ENCODE measurements around the gene NLRC5.

NLRC5 gene

DNA sequence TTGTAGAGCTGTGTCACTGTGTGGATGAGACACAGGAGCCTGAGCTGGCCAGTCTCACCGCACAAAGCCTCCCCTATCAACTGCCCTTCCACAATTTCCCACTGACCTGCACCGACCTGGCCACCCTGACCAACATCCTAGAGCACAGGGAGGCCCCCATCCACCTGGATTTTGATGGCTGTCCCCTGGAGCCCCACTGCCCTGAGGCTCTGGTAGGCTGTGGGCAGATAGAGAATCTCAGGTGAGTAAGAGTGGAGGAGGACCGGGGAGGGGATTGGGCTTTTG, 37.4 kb downstream of the NLRC5 start:
- no peak for DNase-seq

DNA sequence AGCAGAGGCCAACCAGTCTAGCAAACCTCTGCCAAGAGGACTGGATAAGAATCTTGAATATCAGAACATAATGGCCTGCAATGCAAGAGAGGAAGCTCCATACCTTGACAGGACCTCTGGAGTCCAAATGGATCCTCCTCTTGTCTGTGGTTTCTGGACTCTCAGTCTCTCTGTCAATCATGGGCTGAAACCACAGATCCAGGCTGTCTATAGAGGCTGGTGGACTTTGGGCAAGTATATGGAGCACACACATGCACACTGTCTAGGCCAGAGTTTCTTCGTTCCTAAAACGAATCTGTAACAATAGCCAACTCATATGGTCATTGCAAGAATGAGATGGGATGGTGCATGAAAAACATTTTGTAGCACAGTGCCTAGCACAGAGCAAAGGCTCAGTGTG, 37.7 kb downstream of the NLRC5 start:
- no peak for DNase-seq

DNA sequence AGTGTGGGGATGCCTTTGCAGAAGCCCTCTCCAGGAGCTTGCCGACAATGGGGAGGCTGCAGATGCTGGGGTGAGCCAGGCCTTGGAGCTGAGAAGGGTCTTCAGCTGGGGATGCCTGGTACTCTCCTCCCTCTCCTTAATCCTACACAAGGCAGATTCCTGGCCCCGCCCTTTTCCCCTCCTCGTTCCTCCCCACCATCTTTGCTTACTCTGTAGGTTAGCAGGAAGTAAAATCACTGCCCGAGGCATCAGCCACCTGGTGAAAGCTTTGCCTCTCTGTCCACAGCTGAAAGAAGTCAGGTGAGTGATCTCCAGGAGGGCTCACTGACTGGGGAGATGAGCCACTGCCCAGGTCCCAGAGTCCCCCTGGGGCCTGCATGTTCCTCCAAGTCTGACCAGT, 38.7 kb downstream of the NLRC5 start:
- no peak for DNase-seq

DNA sequence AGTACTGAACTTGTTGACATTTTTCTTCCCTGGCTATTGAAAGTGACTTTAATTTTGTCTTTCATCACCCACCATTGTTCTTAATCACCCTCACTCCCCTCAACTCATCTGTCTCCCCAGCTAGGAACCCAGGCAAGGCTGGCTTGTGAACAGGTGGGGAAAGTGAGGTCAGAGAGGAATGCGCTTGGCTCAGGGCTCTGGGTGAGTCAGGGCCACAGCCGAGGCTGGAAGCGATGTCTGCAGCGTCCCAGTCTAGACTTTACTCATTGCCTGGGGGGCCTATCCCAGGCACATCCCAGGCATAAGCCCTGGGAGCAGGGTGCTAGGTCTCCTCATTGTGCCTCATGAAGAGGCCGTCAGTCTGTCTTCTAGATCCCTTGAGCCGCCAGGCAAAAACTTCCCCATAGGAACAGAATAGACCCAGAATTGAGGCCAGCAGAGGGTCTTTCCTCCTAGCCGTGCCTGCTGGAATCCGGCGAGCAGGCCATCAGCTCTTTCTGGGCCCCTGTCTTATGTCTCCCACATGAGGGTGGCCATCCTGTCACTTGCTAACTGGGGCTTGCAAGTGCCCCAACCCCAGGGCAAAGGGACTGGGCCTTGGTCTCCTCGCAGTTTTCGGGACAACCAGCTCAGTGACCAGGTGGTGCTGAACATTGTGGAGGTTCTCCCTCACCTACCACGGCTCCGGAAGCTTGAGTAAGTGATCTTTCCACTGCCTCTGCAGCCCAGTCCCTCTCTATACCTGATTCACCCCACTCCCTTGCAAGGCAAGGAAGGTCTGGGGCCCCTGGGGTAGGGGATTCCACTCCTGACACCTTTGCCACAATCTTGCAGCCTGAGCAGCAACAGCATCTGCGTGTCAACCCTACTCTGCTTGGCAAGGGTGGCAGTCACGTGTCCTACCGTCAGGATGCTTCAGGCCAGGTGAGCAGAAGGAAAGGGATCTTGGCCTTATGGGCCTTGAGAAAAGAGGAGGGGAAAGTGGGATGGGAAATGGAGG, 40.1 kb downstream of the NLRC5 start:
- no peak for DNase-seq

DNA sequence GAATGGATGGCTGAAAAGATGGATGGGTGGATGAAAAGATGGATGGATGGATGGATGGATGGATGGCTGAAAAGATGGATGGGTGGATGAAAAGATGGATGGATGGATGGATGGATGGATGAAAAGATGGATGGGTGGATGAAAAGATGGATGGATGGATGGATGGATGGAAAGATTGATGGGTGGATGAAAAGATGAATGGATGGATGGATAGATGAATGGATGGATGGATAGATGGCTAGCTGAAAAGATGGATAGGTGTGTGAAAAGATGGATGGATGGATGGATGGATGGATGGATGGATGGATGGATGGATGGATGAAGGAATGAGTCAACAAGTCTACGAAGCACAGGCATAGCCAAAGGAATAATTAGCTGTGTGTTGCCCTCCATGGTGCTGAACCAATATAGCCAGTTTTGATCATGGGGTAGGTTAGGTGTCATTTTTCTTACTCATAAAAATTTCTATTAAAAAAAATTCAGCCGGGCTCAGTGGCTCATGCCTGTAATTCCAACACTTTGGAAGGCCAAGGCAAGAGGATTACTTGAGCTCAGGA, 41.1 kb downstream of the NLRC5 start:
- no peak for DNase-seq

DNA sequence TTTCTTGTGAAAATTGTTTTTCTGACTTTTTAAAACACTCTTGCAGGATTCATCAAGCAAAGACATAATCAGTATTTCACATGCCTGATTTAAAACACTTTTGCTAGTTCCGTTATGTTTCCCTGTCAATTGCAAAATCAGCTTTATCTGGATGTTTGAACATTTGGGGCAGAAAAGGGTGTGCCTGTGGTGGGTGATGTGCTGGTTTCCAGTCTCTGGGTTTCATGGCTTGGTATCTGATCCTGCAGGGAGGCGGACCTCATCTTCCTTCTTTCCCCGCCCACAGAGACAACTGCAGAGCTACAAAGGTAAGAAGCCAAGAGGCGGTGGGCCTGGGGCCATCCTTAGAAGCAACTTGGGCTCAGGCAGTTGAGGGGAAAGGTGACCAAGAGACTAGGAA, 41.8 kb downstream of the NLRC5 start:
- no peak for DNase-seq

DNA sequence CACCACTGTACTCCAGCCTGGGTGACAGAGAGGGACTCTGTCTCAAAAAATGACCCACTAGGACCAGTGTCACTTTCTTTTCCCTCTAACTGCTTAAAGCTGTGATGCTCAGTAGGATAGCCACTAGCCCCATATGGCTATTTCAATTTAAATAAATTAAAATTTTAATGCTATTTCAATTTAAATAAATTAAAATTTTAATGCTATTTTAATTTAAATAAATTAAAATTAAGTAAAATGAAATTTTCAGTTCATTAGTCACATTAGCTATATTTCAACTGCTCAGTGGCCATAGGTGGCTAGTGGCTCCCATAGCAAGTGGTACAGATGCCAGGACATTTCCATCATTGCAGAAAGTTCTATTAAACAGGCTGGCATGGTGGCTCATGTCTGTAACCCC, 43.0 kb downstream of the NLRC5 start:
- DNase-seq, result no peak

DNA sequence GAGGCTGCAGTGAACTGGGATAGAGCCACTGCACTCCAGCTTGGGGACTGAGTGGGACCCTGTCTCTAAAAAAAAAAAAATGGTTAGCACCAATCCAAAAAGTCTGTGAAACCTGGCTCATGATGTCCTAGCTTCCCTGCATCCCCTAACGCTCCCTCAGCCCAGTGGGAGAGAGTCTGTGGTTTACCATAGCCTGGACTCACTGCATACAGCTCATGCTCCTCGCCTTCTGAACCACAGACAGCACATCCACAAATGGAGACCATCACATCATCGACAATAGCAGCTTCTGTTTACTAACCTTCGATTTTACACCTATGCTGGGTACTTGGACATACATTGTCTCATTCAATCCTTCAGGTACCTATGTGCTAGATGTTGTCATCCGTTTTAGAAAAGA, 43.6 kb downstream of the NLRC5 start:
- no peak for DNase-seq

DNA sequence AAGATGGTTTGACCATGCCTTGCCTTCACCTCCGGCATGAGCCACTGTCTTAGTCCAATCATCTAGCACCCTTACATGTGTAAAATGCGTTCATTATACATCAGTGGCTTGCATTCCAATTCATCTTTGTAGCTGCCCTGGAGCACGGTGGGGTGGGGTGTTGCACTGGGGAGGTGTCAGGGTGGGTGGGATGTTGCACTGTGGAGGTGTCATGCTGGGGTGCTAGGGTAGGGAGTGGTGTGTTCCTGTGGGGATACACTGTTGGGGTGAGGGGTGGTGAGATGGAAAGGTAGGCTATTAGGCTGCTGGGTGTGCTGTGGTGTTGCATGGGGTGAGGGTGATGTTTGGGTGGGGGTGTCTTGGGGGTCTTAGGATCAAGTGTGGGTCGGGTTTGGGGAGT, 47.0 kb downstream of the NLRC5 start:
- no peak for DNase-seq

DNA sequence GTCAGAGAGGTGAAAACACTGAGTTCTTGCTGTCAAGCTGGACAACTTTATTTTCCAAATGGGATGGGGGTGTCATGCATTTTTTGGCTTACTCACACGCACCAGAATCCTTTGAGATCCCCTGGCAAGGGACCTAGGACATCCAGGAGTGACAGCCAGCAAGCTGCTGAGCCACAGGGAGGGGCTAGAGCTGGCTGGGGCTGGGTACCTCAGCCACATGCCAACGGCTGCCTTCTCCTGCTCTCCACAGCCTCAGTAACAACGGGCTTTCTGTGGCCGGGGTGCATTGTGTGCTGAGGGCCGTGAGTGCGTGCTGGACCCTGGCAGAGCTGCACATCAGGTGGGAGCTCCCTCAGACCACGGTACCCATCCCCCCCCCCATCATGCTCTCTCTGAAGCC, 47.6 kb downstream of the NLRC5 start:
- DNase-seq, result no peak

DNA sequence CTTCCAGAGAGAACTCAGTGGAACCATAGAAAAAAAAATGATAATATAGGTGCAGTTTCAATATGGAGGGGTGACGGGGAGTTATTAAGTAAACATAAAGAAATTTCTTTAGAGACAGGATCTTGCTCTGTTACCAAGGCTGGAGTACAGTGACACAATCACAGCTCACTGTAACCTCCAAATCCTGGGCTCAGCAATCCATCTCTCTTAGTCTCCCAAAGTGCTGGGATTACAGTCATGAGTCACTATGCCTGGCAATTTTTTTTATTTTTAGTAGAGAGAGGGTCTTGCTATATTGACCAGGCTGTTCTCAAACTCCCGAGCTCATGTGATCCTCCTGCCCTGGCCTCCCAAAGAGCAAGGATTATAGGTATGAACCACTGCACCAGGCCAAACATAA, 48.8 kb downstream of the NLRC5 start:
- DNase-seq, result no peak

DNA sequence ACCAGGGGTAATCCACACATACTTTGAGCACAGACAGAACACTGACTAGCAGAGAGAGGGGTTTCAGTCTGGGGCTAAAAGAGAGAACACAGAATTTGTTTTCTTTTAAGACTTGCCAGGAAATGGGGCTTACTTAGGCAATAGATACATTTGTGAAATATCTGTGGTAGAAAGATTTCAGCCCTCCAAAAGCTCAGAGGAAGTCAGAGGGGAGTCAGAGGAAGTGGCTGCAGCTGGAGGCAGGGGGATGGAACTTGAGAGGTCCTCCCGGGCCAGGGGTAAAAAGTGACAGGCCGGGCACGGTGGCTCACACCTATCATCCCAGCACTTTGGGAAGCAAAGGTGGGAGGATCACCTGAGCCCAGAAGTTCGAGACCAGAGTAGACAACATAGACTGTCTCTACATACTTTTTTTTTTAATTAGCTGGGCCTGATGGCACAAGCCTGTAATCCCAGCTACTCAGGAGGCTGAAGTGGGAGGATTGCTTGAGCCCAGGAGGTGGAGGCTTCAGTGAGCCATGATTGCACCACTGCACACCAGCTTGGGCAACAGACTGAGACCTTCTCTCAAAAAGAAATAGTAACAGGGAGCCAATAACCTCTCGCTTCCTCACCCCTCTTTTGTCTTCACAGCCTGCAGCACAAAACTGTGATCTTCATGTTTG, 49.9 kb downstream of the NLRC5 start:
- DNase-seq, result no peak

DNA sequence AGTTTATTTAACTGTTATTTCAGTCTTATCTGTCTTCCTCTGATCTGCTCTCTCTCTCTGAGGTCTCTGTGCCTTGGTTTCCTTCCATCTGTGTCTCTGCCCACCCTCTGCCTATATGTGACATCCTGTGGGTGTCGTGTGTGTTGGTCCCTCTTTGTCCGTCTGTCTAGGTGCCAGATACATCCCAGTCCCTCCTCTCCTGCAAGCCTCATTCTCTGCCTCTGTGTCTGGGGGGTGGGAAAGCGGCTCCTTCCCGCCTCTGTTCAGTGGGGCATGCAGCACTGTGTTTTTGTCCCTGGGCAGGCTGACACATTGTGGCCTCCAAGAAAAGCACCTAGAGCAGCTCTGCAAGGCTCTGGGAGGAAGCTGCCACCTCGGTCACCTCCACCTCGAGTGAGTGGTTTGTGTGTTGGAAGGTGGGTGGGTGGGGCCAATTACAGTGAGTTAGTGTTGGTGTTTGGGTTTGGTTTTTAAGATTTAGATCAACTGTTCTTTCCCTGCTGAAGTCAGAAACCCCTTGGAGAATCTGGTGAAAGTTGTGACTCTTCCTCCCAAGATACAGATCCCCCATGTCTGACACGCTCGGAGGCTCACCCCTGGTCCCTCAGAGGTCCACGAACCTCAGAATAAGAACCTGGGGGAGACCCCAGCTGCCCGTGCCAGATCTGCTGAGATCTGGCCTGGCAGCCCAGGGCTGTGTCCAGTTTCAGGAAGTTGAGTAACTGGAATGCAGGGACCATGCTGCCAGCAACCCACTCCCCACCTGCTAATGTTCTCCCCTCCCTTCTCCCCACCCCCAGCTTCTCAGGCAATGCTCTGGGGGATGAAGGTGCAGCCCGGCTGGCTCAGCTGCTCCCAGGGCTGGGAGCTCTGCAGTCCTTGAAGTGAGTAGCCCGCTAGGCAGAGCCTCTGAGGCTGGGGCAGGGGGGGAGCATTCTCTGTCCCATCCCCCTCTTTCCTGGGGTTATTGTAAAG, 52.1 kb downstream of the NLRC5 start:
- peak; percentile 62 to 63 (median 62) for DNase-seq

DNA sequence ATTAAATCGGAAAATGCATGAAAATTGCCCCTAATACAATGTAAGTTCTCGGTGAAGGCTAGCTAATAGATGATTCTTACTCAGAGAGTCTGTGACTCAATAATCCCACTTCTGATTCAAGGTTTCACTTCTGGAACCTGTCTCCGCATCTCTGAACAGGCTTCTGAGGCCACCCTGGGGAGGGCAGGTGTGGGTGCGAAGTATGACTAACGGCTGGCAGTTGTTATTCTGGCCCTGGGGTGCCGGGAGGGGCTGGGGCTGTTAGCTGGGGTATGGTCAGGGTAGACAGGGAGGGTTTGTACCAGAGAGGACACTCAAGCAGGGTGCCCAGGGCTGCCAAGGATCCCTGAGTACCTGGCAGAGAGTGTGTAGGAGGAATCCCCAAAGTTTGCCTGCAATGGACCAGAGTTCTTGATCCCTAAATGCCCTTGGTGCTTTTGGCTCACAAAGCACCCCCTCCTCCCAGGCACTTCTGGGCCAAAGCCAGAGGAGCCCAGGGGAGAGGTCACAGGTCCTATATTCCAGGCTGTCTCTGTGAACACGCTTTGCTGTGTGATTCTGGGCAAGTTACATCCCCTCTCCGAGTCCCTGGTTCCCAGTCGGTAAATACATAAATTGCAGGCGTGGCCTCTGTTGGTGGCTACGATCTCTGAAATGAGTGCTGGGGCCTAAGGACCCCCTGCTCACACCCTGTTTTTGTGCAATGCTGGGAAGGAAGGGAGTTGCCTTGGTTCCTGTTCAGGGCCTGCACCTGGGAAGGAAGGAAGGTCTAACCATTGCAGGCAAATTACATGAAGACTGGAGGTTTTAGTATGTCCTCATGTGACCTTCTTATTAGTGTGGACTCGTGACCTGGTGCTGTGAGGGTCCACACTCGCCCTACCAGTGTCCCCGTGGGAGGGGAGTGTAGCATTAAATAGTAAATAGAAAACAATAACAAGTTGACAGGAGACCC, 53.1 kb downstream of the NLRC5 start:
- DNase-seq, result peak; percentile 38 to 73 (median 50)

DNA sequence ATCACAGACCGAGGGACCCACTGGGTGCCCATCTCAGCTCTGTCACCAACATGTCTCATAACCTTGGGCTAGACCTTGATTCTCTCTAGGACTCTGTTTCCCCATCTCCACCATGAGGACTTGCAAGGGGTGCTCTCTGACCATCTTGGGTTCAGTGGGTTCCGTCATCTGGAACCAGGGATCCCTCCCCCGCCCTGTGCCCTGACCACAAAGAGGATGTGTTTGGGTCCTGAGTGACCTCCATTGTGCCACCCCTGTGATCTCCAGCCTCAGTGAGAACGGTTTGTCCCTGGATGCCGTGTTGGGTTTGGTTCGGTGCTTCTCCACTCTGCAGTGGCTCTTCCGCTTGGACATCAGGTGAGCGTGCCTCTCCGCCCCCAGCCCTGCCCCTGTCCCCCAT, 53.9 kb downstream of the NLRC5 start:
- no peak for DNase-seq

DNA sequence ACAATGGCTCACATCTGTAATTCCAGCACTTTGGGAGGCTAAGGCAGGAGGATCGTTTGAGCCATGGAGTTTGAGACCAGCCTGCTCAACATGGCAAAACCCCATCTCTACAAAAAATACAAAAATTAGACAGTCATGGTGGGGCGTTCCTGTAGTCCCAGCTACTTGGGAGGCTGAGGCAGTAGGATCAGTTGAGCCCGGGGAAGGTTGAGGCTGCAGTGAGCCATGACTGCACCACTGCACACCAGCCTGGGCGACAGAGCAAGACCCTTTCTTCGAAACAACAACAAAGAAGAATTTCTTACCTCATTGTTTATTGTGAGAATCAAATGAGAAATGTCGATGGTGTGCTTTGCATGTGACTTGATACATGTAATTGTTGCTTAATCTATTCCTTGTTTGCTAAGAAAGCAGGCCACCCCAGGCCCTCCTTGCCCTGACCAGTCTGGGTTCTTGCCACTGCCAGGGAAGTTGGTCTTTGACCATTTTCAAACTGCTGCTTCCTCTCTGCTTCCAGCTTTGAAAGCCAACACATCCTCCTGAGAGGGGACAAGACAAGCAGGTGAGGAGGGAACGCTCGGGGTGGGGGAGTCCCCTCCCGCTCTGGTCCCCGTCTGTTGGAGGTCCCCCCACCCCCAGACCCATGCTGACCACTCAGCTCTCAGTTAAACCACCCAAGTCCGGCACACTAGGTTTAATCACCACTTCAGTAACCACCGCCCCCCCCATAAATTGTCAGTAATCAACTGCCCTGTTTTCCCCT, 55.8 kb downstream of the NLRC5 start:
- DNase-seq, result no peak

DNA sequence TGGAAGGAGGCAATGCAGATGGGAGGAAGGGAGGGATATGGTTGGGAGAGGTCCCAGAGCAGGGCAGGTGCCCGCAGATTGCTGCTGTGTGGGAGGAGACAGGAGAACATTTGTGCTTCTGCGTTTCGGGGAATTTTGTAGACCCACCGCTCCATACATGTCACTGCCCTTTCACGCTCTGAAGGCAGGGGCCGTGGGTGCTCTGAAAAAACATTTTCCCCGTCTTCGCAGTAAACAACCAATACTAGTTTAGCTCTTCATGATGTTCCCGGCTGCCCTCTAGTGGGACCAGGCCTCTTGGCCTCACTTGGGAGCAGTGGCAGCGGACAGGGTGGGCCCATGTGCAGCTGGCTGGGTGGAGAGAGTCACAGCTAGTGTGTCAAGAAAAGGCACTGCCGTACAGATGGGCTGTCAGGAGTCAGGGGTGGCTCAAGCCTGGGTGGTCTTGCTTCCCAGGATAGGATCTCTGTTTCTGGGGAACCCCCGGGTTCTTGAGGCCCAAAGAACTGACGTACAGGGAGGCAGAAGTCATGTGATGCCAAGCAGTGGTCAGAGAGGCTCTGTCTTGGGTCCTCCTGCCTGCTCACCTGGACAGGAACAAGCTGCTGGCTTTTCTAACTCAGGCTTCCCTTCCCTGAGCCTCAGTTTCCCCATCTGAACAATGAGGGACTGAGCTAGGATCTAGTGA, 56.5 kb downstream of the NLRC5 start:
- no peak for DNase-seq

DNA sequence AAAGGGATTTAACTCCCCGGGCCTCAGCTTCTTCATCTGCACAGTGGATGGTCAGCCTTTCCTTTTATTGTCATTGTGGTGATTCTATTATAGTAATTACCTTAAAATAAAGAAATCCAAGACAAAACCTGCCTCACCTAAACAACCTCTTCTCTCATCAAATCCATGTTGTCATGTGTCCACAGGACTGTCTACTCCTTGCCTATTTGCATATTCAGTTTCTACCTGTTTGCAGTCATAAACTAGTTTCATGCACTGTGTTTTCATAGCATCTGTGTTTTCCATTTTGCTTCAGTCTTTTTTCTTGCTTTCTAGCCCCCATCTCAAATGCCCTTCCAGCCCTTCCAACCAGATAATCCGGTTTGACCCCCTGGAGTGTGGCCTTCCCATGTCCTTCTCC, 58.7 kb downstream of the NLRC5 start:
- no peak for DNase-seq

DNA sequence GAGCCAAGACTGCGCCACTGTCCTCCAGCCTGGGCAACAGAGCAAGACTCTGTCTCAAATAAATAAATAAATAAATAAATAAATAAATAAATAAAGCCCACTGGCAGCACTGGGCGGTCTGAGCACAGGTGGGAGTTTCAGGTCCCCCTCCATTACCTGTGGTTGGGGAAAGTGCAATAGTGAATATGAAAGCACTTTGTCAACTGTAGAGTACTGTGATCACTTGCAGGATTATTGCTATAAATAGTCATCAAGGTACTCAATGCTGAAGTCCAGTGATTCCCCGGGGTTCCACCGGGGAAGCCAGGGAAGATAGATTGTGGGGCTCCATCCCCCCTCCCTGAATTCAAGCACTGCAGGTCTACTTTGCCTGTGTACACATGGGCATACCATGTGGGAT, 60.3 kb downstream of the NLRC5 start:
- DNase-seq, result no peak

DNA sequence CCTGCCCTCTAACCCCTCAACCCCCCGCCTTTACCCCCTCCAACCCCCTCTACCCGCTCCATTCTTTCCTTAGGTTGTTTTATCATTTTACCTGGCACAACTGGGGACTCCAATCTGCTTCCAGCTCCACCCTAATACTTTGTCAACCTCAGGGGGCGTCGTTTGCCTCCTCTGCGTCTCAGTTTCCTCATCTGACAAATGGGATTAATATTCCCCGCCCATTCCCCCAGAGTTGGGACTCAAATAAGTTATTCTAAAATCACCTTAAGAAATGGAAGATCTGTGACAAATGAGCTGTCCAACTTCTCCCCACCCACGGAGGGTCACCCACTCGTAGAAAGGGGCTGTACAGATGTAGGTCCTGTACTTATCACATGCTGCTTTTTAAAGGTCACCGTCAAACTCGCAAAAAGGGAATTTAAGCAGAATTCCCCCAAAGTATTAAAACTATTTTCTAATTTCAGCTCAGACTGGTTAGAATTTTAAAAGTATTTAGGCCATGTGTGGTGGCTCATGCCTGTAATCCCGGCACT, 62.4 kb downstream of the NLRC5 start:
- DNase-seq, result no peak
